Adrenal gland (tissue), 12 donors: Measurements from ENCODE around the gene SMTNL2. TPM values are rescaled to one million over a fixed set of nuclear protein-coding genes. Genes with fewer than 3 reads are reported as not detected.

ENCODE experiments used
- DNase-seq, 7 donors: peaks; one replicate each; pipeline ENCODE4 v3.0.0-alpha.2; 2019 to 2020
- H3K27ac ChIP-seq, 5 donors: fragments of 200-600 bp; sonication (generic) in 4 of 5; 1 replicate in 3 of 5; 2 replicates in 2 of 5; pipeline versions ENCODE4 v1.5.1 to v1.8.0; 2016 to 2020; ENCODE audit warnings: mild to moderate bottlenecking in 1 of 5
- H3K27me3 ChIP-seq: fragments of 200-600 bp; 2 replicates; pipeline ENCODE4 v1.8.0; 2021
- H3K36me3 ChIP-seq, 2 donors: fragments of 200-600 bp; replicated peaks in 1 of 2; 1 replicate in 1 of 2; 2 replicates in 1 of 2; pipeline versions ENCODE4 v1.5.1 to v1.8.0; 2018 to 2022
- H3K4me1 ChIP-seq, 2 donors: fragments of 200-600 bp; replicated peaks in 1 of 2; 1 replicate in 1 of 2; 2 replicates in 1 of 2; pipeline versions ENCODE4 v1.5.1 to v1.8.0; 2018 to 2021
- H3K4me3 ChIP-seq, 4 donors: fragments of 200-600 bp; sonication (generic) in 3 of 4; one replicate each; pipeline ENCODE4 v1.5.1; 2016 to 2018
- H3K9me3 ChIP-seq, 3 donors: fragments of 200-600 bp; sonication (generic) in 1 of 3; replicated peaks in 1 of 3; 1 replicate in 2 of 3; 2 replicates in 1 of 3; pipeline versions ENCODE4 v1.5.1 to v1.8.0; 2016 to 2021
- POLR2A ChIP-seq, 2 donors: fragments of 450-650 bp; IDR thresholded peaks; one replicate each; pipeline ENCODE4 v1.6.1; 2017; ENCODE audit warnings: antibody characterized with exemption in 2 of 2, mild to moderate bottlenecking in 2 of 2, moderate library complexity in 1 of 2
- WGBS, 4 donors: extraction: QIAGEN DNeasy Blood & Tissue Kit in 2 of 4; methylation state at CpG; one replicate each; pipeline versions ENCODE4 v1.1.5 to v1.1.7; 2013 to 2017; 5-methylcytosine and 5-hydroxymethylcytosine counted together
- intact Hi-C, 2 donors: fragments of 100-400 bp; cut with DNase I; formaldehyde crosslinking; loops; one replicate each; pipeline versions ENCODE4 v1.14.1 to v1.15.0; 2022 to 2023
- polyA plus RNA-seq, 3 donors: library from polyadenylated mRNA; stranded (reverse); fragments of 200-250 nt in 2 of 3; fragments of 350-450 nt in 1 of 3; fragmentation: Illumina TruSeq in 1 of 3; extraction: RNeasy Lipid Tissue Mini Kit (QIAGEN cat#74804) in 1 of 3; gene quantifications; one replicate each; pipeline ENCODE4 v1.2.3, GENCODE V29; 2013 to 2014
- total RNA-seq, 9 donors: library from RNA; depleted of rRNA in 4 of 9; stranded (reverse); fragments of >200 nt in 4 of 9; fragments of 120-200 nt in 1 of 9; fragmentation: NEBNext Ultra II Directional in 1 of 9; extraction: Animal tissue kit (Norgen Biotek cat#: 25700) in 1 of 9; gene quantifications; one replicate each; pipeline versions ENCODE4 v1.1.0 to v1.2.4, GENCODE V29; 2013 to 2023
- TF ChIP-seq, protein P1 (sequence below), 6 experiments: fragments of 450-650 bp in 4 of 6; fragments of 200-600 bp in 2 of 6; sonication (generic) in 1 of 6; IDR thresholded peaks; 1 replicate in 5 of 6; 2 replicates in 1 of 6; pipeline versions ENCODE4 v1.5.1 to v1.8.0; 2016 to 2021; ENCODE audit warnings: antibody characterized with exemption in 6 of 6, mild to moderate bottlenecking in 2 of 6, moderate library complexity in 1 of 6
- donor health status: healthy with polysubstance abuse.
- donor health status: Bipolar disorder and iron deficiency.
- donor health status: DM: yes; HTN: yes; CAD: no.
- donor health status: DM: no; HTN: no; CAD: no.
- donor health status: DM: no; HTN: no; CAD: no.
- donor health status: DM: yes; HTN: yes; CAD: no.

The SMTNL2 gene
- total and polyA plus RNA-seq, 12 donors: 0.11 to 0.94 (median 0.17) TPM; not detected in 5

DNA sequence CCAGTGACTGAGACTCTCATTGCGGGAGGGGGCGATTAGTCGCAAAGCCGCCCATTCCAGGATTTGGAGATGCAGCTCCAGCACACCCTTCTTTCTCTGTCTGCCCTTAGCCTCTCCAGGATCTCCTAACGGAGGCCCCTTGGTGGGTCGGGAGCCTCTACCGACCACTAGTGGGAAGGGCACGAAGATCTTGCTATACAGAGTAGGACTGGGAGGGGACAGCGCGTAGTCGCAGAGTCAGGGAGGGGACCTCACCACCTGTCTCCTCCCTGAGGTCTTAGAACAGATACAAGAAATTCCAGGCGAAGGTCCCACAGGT lies 588 bp upstream of the SMTNL2 start:
- TF ChIP-seq, protein P1, sequence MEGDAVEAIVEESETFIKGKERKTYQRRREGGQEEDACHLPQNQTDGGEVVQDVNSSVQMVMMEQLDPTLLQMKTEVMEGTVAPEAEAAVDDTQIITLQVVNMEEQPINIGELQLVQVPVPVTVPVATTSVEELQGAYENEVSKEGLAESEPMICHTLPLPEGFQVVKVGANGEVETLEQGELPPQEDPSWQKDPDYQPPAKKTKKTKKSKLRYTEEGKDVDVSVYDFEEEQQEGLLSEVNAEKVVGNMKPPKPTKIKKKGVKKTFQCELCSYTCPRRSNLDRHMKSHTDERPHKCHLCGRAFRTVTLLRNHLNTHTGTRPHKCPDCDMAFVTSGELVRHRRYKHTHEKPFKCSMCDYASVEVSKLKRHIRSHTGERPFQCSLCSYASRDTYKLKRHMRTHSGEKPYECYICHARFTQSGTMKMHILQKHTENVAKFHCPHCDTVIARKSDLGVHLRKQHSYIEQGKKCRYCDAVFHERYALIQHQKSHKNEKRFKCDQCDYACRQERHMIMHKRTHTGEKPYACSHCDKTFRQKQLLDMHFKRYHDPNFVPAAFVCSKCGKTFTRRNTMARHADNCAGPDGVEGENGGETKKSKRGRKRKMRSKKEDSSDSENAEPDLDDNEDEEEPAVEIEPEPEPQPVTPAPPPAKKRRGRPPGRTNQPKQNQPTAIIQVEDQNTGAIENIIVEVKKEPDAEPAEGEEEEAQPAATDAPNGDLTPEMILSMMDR (IDR thresholded peaks at IDR 0.05): peak in 1 of 6 experiments; percentile 26
- TF ChIP-seq POLR2A (IDR thresholded peaks at IDR 0.05): no peak
- Histone ChIP-seq H3K27me3 (peaks cover 35% of the 10 kb centered on the region), H3K36me3 (no peaks in the 10 kb centered on the region), H3K9me3 (no peaks in the 10 kb centered on the region), H3K4me3 (peak overlapping the region in 1 of 4 donors; percentile 44), H3K4me1 (peaks cover 6 to 9% of the 10 kb centered on the region in 2 donors), H3K27ac (no peak overlapping the region)
- no peak for DNase-seq
- intact Hi-C loops: no loop called here
- 30 to 39% (median 31%) methylated on average over 9 to 12 of the region's 12 CpGs for WGBS, 4 donors

- intact Hi-C loops: no loop called here
- Histone ChIP-seq H3K27ac (no peak overlapping the region), H3K4me3 (peak overlapping the region in 1 of 4 donors; percentile 44)
Observed at GRCh38 chr17:4584917-4585637, 748 bp downstream of the SMTNL2 start.

DNA sequence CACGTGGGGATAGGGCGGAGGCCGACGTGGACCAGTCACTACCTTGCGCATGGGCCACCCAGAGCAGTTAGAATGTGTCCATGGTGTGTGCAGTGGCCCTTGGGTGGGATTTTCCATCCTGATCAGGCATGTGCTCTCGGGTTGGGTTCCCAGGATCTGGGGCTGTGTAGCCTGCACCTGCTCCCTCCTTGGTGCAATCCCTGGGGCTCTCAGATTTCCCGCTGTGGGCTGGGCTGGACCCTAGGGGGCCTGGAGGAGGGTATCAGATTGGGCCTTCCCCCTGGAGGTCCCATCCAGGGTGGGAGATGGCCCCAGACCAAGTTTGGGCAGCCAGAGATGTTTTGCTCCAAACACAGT lies 1.3 kb downstream of the SMTNL2 start:
- Histone ChIP-seq H3K27ac (no peak overlapping the region), H3K4me3 (no peak overlapping the region), H3K4me1 (peaks cover 6 to 9% of the 10 kb centered on the region in 2 donors), H3K36me3 (no peaks in the 10 kb centered on the region), H3K9me3 (no peaks in the 10 kb centered on the region), H3K27me3 (peaks cover 35% of the 10 kb centered on the region)
- intact Hi-C loops: no loop called here
- TF ChIP-seq, protein P1 (IDR thresholded peaks at IDR 0.05): no peak
- TF ChIP-seq POLR2A (IDR thresholded peaks at IDR 0.05): no peak
- WGBS, 4 donors: 73 to 85% (median 82%) methylated on average over 3 to 7 of the region's 7 CpGs
- no peak for DNase-seq

More at GRCh38 chr17:4584917-4585637, 748 bp downstream of the SMTNL2 start:
- Histone ChIP-seq H3K4me1 (peaks cover 6 to 9% of the 10 kb centered on the region in 2 donors), H3K9me3 (no peaks in the 10 kb centered on the region), H3K36me3 (no peaks in the 10 kb centered on the region), H3K27me3 (peaks cover 35% of the 10 kb centered on the region)
- TF ChIP-seq, protein P1 (IDR thresholded peaks at IDR 0.05): no peak
- no peak for TF ChIP-seq POLR2A (IDR thresholded peaks at IDR 0.05)
- 25 to 66% (median 42%) methylated on average over 18 to 57 of the region's 57 CpGs for WGBS, 4 donors
- no peak for DNase-seq

GRCh38 chr17:4586043-4586442 lies 1.7 kb downstream of the SMTNL2 start:
- H3K4me3 ChIP-seq: no peak overlapping the region

More at GRCh38 chr17:4586043-4586442, 1.7 kb downstream of the SMTNL2 start:
- intact Hi-C loops: no loop called here
- Histone ChIP-seq H3K27ac (no peak overlapping the region), H3K36me3 (no peaks in the 10 kb centered on the region), H3K27me3 (peaks cover 35% of the 10 kb centered on the region), H3K4me1 (peaks cover 6 to 9% of the 10 kb centered on the region in 2 donors), H3K9me3 (no peaks in the 10 kb centered on the region)
- TF ChIP-seq, protein P1 (IDR thresholded peaks at IDR 0.05): no peak
- TF ChIP-seq POLR2A (IDR thresholded peaks at IDR 0.05): no peak
- WGBS, 4 donors: 87 to 97% (median 90%) methylated on average over 8 to 9 of the region's 9 CpGs
- no peak for DNase-seq
